Activated effector memory CD4-positive, alpha-beta T cell treated with anti-CD3 and anti-CD28 coated beads, Interleukin-2, amount 50 U/mL, for 16 hours (primary cell): Measurements from ENCODE around the gene WDR74.
A peak's percentile ranks its signal among the peaks of the same experiment; 100 is the strongest.
"Not testable (repeated sequence)": the region's sequence is repeated elsewhere in the genome, so short reads cannot be mapped to it uniquely, and the experiment has no call there.

Experiments used
- DNase-seq: peaks from one replicate; pipeline ENCODE4 v3.0.0-alpha.2; 2020

Gene WDR74

DNA sequence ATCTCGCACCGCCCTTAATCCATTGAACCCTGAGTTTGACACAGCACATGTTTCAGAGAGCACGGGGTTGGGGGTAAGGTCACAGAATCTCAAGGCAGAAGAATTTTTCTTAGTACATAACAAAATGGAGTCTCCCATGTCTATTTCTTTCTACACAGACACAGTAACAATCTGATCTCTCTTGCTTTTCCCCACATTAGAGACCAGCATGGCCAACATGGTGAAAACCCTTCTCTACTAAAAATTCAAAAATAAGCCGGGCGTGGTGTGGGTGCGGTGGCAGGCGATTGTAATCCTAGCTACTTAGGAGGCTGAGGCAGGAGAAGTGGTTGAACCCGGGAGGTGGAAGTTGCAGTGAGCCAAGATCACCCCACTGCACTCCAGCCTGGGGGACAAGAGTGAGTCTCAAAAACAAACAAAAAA, 19.9 kb upstream of the WDR74 start:
- not testable (repeated sequence) for DNase-seq

DNA sequence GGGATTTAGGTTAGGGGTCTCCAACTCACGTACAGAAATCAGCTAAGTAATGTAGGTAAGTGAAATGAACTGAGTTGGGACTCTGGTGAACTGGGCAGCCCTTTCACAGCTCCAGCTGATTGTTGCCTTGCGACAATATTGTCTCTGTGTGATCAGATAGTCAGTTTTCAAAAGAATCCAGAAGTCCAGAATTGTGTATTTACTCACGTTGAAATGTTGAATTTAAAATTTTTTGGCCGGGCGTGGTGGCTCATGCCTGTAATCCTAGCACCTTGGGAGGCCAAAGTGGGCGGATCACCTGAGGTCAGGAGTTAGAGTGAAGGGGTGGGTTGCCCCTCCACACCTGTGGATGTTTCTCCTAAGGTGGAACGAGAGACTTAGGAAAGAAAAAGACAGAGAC, 18.8 kb upstream of the WDR74 start:
- DNase-seq, result no peak

DNA sequence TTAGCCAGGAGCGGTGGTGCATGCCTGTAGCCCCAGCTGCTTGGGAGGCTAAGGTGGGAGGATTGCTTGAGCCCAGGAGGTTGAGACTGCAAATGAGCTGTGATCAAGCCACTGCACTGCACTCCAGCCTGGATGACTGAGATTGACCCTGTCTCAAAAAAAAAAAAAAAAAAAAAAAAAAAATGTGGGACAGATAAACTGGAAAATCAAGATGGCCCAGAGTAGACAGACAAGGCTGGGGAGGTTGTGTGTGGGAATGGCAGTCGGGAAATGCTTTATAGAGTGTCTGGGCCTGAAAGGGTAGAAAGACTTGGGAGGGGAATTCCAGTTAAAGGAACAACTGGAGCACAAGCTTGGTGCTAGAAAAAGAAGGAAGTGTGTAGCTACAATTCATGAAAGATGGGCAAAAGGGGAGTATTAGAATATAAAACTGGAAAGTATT, 18.2 kb upstream of the WDR74 start:
- DNase-seq, result no peak

DNA sequence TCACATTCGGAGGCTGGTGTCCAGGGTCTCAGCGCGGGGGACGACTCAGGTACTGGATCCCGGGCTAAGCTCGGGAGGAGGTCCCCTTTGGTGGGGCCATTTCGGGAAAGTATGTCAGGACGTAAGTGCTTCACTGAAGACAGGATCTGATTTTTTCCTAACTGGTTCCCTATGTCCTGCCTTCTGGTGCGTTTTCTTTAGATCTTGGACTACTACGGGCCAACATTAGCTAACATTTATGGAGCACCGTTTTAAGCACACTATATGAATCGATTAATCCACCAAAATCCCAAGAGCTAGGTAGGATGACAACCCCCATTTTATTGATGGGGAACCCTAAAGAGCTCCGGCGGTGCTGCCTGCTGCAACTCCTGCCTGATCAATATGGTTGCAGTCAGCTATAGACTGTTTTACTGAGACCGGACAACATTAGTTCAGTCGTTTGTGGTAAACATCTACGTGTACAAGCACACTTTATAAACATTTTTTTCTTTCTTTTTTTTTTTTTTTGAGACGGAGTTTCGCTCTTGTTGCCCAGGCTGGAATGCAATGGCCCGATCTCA, 17.0 kb upstream of the WDR74 start:
- no peak for DNase-seq

DNA sequence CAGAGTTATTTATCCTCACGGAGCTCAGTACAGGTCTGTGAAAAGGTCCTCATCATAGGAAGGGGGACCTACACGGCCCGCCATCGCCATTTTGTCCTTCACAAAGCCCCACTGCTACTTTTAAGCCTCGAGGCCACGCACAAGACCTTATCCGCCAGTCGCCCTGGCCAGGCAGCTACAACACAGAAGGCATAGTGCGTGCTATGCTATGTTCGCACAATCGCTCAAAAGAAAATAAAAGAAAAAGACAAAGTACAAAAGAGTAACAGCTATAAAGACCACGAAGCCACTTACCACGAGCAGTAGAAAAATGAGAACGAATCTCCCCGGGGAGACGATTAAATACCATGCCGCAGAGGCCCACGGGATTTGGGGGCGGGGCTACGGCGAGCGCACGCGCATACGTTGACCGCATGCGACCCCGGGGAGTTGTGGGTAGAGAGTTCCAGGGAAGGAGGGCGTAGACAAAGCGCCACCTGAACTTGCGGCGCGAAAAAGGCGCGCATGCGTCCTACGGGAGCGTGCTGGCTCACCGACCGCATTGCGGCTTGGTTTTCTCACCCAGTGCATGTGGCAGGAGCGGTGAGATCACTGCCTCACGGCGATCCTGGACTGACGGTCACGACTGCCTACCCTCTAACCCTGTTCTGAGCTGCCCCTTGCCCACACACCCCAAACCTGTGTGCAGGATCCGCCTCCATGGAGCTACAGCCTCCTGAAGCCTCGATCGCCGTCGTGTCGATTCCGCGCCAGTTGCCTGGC, 16.4 kb upstream of the WDR74 start:
- DNase-seq, result peak; percentile 99

DNA sequence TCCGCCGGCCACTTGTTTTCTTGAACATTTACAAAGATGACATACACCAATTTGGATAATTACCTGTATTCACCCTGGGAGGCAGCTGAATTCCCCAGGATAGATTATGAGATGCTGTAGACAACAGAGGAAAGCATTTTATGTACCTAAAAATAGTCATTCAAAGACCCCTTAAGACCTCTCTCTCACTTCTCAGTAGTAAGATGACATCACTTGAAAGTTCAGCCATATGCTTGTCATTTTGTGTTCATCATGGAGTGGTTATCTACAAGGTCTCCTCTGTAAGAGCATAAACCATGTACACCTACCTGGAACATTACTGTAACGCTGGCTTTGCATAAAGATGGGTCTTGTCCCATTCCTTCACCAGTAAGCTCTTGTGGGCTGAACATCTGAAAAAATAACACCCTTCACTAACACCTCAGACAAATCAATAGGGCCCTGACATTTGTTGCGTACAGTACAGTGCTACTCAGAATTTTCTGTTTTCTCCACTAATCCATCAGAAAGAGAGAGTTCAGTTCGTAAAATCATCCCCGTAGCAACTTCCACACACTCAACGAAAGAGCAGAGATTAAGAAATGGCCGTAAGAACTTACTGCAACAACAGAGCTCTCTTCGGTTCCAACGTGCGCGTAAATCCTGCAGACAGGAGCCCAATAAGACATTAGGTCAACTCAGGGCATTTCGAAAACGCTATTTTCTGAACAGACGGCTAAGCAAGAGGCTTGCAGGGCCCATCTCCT, 15.6 kb upstream of the WDR74 start:
- DNase-seq, result no peak

DNA sequence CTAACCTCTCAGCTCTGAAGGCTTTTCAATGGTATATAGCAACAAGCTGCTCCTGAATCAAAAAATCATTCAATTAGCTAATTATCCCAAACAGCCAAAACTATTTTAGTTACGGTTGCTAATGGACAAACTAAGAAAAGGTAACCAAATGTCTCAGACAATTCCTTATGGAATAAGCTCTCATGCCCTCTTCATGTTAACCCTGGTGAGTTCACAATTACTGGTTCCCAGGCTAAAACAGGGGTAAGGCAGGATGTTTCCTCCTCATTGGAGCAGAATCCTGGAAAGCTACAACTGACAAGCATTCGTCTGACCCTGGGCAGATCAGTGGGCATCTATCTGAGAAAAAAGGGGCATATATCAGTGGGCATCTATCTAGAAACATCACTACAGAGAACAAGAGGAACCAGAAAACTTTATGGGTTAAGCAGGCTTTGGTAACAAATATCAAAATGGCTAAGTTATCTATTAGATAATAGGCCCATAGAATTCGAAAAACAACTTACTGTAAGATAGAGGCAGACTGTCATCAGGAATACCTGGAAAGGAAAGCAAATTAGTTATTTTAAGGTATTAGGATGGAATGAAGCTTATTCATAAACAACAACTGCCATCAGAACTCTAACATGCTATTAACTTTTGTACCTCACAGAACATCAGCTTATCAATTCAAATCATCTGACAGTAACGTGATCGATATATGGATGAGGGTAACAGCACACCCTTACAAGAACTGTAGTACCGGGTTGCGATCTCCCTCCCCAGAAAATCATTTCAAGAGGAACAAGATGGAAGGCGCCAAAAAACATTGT, 14.8 kb upstream of the WDR74 start:
- no peak for DNase-seq

DNA sequence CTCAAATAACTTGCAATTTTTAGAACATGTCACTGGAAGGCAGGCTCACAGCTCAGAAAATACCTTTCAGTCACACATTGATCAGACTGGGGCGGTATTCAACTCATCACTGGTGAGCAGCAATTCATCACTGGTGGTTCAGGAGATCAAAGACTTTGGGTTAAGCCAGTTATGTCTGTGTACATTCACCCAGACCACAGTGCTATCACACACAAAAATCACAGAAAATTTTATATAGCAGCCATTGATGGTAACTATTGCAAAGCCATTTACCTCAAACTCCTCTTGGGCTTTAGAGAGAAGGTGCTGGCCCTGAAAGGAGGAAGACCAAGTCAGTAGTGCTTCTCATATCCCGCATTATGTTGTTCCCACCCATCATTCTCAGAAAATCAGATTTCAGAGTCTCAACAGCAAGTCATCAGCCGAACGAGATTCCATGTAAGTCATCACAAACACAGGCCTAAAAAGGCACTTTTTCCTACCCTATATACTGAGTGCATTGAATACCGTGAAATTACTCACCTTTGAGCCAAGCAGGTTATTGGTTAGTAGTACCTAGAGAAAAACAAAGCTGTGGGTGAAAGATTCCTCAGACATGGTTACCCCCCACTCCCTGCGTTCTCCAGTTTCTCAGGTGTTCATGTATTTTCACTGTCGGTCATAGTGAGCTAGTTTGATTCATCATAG, 14.0 kb upstream of the WDR74 start:
- DNase-seq, result no peak

DNA sequence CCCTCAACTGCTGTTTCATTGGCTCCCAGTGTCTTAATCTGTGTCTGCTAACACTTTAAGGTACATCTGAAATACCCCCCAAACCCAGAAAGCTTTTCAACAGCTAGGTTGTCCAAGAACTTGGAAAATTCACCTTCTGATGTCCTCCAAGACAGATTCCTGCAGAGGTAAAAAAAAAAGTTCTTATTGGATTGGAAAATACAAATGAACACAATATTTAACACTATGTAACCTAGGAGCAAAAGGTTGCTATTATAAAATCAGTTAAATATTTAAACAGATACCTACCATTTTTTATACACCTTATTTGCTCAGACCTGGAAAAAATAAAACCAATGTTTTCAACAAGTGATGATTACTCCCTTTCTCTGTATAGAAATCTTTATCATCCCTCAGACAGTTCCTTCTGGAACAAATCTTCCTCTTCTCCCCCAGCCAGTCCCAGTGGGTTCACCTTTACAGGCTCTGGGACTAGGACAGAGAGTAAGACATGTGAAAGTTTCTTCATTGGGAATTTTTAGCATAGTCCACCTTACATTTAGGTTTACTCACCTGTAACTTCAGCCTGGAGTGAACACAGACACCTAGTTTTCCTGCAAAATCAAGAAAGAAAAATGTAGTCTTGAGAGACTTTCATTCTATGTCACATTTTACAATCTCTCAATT, 13.3 kb upstream of the WDR74 start:
- no peak for DNase-seq

DNA sequence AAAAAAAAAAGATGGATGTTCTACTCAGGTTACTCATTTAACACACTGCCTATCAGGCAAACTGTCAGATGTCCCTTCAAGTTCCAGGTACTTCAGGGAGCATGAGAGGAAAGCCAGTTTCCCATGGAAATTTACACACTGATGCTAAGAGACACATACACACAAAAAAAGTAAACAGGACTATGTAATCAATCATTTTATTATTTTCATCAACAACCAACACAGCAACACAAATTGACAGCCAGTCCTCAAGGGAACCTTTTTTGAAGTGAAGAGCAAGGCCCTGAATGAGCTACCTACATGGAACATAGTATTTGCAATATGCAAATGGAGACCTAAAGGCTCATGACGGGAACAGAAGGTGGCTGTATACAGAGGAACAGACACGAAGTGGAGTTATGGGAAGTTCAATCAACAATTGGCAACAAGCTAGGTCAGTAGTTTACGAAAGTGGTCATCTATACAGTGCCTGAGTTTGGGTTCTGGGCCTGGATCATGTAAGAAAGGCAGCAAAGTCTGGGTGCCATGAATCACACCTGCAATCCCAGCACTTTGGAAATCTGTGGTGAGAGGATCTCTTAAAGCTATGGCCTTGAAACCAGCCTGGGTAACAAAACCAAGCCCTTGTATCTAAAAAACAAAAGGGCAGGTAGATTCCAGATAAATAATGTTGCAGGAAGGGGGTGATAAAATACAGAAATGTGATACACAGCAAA, 12.6 kb upstream of the WDR74 start:
- no peak for DNase-seq

DNA sequence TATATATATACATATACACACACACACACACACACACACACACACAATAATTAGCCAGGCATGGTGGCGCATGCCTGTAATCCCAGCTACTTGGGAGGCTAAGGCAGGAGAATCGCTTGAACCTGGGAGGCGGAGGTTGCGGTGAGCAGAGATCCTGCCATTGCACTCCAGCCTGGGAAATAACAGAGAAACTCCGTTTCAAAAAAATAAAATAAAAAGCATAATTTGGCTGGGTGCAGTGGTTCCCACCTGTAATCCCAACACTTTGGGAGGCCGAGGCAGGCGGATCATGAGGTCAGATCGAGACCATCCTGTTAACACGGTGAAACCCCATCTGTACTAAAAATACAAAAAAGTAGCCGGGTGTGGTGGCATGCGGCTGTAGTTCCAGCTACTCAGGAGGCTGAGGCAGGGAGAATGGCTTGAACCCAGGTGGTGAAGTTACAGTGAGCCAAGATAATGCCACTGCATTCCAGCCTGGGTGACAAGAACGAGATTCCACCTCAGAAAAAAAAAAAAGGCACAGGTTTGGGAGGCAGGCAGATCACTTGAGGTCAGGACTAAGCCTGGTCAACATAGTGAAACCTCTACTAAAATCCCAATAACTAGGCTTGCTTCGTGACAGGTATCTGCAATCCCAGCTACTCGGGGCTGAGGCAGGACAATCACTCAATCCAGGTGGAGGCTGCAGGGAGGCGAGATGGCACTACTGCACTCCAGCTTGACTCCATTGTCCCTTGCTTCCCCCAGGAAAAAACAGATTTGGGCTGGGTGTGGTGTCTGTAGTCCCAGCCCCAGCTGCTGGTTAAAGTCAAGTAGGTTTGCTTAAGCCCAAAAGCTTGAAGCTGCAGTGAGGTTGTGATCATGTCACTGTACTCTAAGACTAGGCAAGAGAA, 11.8 kb upstream of the WDR74 start:
- no peak for DNase-seq

DNA sequence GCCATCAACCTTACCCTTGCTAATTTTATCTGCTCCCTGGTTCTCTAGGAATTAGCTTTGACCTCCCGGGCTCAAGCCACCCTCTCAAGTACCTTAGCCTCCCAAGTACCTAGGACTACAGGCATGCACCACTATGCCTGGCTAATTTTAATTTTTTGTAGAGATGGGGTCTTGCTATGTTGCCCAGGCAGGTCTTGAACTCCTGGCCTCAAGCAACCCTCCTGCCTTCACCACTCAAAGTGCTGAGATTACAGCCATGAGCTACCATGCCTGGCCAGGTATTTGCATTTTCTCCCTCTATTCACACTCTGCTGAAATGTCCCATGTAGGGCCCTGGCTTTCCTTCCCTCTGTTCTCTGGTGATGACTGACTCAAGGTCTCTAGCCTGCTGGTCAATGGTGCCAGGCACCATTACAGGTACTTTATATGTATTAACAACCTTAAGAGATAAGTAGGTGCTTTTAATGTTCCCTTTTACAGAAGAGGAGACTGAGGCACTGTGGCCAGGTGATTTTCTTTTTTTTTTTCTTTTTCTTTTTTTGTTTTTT, 8.5 kb upstream of the WDR74 start:
- DNase-seq, result no peak

DNA sequence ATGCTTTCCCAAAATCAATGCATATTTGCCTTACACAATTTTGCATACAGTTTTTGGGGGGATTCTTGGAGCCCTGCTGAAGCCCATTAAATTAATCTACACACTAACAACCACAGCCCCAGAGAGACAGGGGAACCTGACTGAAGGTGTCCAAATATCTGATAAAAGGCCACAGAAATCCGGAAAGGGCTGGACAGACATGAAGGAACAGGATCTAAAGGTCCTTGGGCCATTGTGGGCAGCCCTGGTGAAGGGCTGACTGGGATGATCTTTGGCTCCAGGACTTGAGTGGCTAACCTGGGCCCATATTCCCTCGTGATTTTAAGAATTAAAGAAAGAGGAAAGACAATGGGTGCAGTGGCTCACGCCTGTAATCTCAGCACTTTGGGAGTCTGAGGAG, 6.8 kb upstream of the WDR74 start:
- no peak for DNase-seq

DNA sequence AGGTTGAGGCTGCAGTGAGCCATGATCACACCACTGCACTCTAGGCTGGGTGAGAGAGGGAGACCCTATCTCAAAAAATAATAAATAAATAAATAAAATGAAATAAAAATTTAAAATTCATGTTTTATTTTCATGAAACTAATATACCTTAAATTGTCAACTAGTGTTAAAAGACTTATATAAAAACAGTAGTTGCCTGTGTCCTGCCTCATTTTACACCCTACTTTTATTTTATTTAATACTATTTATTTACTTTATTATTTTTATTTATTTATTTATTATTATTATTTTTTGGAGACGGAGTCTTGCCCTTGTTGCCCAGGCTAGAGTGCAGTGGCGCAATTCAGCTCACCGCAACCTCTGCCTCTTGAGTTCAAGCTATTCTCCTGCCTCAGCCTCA, 4.8 kb upstream of the WDR74 start:
- DNase-seq, result no peak

DNA sequence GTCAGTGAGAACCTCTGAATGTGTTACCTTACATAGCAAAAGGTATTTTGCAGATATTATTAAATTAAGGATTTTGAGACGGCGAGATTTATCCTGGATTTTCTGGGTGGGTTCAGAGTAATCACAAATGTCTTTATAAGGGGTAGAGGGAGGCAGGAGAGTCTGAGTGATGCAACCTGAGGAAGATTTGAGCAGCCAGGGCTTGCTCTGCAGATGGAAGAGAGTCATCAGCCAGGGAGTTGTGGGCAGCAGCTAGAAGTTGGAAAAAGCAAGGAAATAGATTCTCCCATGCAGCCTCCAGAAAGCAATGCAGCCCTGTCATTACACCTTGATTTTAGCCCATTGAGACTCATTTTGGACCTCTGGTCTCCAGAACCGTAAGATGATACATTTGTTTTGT, 4.1 kb upstream of the WDR74 start:
- no peak for DNase-seq

DNA sequence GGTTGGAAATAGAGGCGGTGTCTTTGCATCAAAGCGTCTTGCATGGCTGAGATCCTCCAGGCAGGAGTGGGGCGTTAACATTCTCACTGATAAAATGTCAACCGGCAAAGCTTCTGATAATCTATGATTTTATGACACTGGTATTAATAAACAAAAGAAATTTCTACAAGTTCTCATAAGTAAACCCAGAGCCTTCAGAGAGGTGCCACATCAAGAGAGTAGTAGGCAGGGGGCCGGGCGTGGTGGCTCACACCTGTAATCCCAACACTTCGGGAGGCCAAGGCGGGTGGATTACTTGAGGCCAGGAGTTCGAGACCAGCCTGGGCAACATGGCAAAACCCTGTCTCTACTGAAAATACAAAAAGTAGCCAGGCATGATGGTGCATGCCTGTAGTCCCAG, 3.5 kb upstream of the WDR74 start:
- not testable (repeated sequence) for DNase-seq

DNA sequence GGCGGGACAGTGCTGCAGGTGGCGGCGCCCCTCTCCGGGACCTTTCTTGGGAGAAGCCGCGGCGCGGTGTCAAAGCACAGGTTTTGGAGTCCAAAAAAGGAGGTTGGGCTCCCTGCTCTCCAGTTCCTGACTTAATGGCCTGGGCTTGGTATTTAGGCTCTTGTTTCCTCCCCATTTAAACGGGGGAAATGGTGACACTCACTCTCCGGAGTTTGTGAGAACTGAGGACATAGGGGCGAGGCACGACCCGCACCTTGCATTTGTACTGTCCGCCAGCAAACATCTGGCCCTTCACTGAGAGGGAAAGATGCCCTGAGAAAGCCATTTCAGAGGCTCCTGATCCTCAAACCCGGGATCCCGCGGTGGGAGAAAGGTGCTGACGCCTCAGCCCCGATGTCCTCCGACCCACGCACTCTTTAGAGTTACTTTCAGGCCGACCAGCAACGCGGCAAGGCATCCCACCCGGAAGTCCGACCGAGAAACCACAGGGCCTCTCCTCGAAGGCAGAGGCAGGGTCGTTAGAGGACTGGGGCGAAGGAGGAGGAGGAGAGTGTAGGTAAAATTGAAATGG, 2.9 kb upstream of the WDR74 start:
- peak; percentile 76 for DNase-seq

DNA sequence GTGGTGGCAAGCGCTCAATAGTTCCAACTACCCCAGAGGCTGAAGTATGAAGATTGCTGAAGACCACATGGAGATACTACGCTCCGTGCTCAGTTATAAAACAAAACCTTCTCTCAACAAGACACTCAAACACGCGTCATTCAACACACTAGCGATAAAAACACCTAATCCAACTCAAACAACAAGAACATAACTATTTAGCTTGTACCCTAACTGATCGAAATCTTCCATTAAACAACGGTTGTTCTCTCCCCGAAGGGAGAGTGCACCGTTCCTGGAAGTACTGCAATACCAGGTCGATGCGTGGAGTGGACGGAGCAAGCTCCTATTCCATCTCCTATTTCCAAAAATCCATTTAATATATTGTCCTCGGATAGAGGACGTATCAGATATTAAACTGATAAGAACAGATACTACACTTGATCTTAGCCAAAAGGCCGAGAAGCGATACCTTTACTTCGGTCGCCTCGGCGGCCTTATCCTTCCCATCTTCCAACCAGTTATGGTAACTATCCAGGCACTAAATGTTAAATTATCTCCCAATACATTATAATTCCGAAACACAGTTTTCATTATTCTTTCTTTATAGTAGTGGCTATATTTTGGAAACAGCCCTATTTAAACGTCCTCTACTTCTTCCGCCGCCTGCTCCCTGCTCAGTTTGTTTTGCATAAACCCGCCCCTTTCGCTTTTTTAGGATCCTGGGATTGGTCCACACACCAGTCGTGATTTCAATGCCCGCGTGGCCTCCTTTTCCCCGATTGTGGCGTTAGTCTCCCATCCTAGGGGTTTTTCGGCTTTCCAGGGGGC, 2.2 kb upstream of the WDR74 start:
- DNase-seq, result peak; percentile 93
